ENCODE measurements around the gene ITIH1. TPM values are rescaled to one million over a fixed set of nuclear protein-coding genes. Genes with fewer than 3 reads are reported as not detected.

Gene ITIH1
- total and polyA plus RNA-seq, 2 donors (not counting 3 experiments of a cell fraction or from before 2014, with no cell fraction given): not detected

DNA sequence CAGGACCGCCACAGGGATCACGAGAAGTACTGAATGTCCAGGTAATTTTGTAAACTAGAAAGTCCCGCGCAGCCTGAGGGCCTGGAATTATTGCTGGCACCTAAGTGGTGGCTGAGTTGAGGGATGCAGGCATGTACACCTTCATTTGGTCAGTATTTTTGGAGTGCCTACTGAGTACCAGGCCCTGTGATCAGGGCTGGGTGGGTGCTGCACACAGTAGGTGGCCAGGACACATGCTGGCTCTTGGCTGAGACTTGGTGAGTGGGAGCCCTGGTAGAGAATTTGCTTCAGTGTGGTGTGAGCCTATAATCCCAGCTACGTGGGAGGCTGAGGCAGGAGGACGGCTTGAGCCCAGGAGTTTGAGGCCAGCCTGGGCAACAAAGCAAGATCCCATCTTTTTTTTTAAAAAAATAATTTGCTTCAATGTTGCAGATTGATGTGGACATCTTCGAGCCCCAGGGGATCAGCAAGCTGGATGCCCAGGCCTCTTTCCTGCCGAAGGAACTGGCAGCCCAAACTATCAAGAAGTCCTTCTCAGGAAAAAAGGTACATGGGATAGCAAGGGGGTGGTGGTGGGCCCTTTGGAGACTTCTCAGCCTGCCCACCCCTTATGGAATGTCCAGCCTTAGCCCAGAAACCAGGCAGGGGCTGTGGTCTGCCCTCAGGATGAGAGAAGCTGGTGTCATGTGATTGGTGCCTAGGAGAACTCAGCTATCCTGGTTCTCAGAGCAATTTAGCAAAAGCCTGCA is 2.6 kb downstream of the ITIH1 start:
- CTCF ChIA-PET: interaction anchor here (1.0 to 2.0 kb wide), 5 partner anchors 9 to 41 kb away, joined by 3 to 7 read pairs (median 3); partner anchors contain the start of gene NEK4
- DNase-seq (ENCODE audit: low read depth, low spot score) (no peak), FAIRE-seq (no peak)
- H3K4me3 ChIP-seq (replicated peaks in 1 of 3; ENCODE audit: insufficient read depth in 1 of 3, low read depth in 1 of 3, low read length in 3 of 3): no peak overlapping the region
- no peaks in the 10 kb centered on the region for H3K36me3 ChIP-seq (ENCODE audit: control insufficient read depth in 2 of 2, extremely low read depth in 1 of 2, insufficient read depth in 2 of 2, low read length in 2 of 2)
- H3K27me3 ChIP-seq (ENCODE audit: control insufficient read depth in 2 of 2, insufficient read depth in 2 of 2, low read length in 2 of 2): peaks cover 0 to 13% of the 10 kb centered on the region in 2 experiments
- H3K4me1 ChIP-seq (ENCODE audit: control insufficient read depth, extremely low read depth, insufficient read depth, low read length): no peaks in the 10 kb centered on the region
- no peak overlapping the region for H3K9ac ChIP-seq (replicated peaks; ENCODE audit: extremely low read depth, insufficient read depth, low read length)
- no peak overlapping the region for H3K27ac ChIP-seq (ENCODE audit: insufficient read depth, low read depth, low read length)
- dilution Hi-C loops (cut with MboI; ENCODE audit: extremely low pct_ligation_motif_present, low sequenced_read_pairs): no loop called here
- BruUV-seq (replicated peaks): no TSS peak
- POLR2A ChIA-PET: no interaction called here
- no peak overlapping the region for H3K4me2 ChIP-seq (ENCODE audit: insufficient read depth, low read length)
- H3K9me1 ChIP-seq (replicated peaks; ENCODE audit: control insufficient read depth, extremely low read depth, insufficient read depth, low read length): no peaks in the 10 kb centered on the region
- no peaks in the 10 kb centered on the region for H3K79me2 ChIP-seq (ENCODE audit: control insufficient read depth, insufficient read depth, low read length)
- intact Hi-C loops (cut with micrococcal nuclease): no loop called here
- no peaks in the 10 kb centered on the region for H4K20me1 ChIP-seq (replicated peaks; ENCODE audit: control insufficient read depth, extremely low read depth, insufficient read depth, low read length)
- H3K9me3 ChIP-seq (replicated peaks; ENCODE audit: control insufficient read depth, insufficient read depth, low read length): no peaks in the 10 kb centered on the region
- no peak overlapping the region for H2AFZ ChIP-seq (ENCODE audit: low read depth, low read length)
- TF ChIP-seq, protein P1, sequence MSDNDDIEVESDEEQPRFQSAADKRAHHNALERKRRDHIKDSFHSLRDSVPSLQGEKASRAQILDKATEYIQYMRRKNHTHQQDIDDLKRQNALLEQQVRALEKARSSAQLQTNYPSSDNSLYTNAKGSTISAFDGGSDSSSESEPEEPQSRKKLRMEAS (IDR thresholded peaks at IDR 0.05; ENCODE audit: insufficient read depth, insufficient read length): no peak
- no peak for TF ChIP-seq FOS (IDR thresholded peaks at IDR 0.05; ENCODE audit: borderline replicate concordance, insufficient read depth, low read length)
- TF ChIP-seq JUN (IDR thresholded peaks at IDR 0.05; ENCODE audit: borderline replicate concordance, insufficient read depth, insufficient read length, low read depth): no peak
- no peak for TF ChIP-seq POLR2AphosphoS5 (IDR thresholded peaks at IDR 0.05; ENCODE audit: insufficient read depth, low read depth, low read length)
- no peak for TF ChIP-seq GATA2 (IDR thresholded peaks at IDR 0.05; ENCODE audit: insufficient read depth, insufficient read length, low read depth, low read length)
- no peak for TF ChIP-seq MYC (IDR thresholded peaks at IDR 0.05; ENCODE audit: low read depth, low read length)
- TF ChIP-seq, protein P2, sequence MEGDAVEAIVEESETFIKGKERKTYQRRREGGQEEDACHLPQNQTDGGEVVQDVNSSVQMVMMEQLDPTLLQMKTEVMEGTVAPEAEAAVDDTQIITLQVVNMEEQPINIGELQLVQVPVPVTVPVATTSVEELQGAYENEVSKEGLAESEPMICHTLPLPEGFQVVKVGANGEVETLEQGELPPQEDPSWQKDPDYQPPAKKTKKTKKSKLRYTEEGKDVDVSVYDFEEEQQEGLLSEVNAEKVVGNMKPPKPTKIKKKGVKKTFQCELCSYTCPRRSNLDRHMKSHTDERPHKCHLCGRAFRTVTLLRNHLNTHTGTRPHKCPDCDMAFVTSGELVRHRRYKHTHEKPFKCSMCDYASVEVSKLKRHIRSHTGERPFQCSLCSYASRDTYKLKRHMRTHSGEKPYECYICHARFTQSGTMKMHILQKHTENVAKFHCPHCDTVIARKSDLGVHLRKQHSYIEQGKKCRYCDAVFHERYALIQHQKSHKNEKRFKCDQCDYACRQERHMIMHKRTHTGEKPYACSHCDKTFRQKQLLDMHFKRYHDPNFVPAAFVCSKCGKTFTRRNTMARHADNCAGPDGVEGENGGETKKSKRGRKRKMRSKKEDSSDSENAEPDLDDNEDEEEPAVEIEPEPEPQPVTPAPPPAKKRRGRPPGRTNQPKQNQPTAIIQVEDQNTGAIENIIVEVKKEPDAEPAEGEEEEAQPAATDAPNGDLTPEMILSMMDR (IDR thresholded peaks at IDR 0.05; ENCODE audit: extremely low read depth in 1 of 2, insufficient read depth in 1 of 2, low read depth in 1 of 2, low read length in 2 of 2): no peak
- TF ChIP-seq POLR2A (IDR thresholded peaks at IDR 0.05; ENCODE audit: low read depth, low read length): no peak
- TF ChIP-seq EZH2 (IDR thresholded peaks at IDR 0.05; ENCODE audit: borderline replicate concordance, low read depth, low read length, severe bottlenecking): no peak

Measured in endothelial cell of umbilical vein (primary cell).